ENCODE measurements around the gene CCND2. TPM values are rescaled to one million over a fixed set of nuclear protein-coding genes. Genes with fewer than 3 reads are reported as not detected.

CCND2 gene
- polyA plus RNA-seq, 1 donor from 2014 or later = 16.9 TPM

DNA sequence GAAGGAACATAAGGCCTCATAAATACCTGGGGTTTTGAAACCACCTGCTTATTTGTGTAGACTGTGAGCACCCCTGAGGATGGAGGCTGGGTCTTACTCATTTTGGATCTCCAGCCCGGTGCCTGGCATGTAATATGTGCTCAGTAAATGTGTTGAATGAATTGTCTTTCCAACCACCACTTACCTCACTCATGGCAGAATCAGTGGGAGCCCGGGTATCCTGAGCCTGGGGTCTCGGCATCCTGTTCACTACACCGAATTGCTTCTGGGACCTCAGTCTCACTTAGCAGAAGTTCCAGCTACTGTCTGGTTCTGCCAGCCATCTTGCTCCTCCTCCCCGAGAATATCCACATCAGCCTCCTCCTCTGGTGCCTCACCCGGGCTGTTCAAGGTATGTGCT is 43.0 kb upstream of the CCND2 start:
- Histone ChIP-seq H3K9me2 (ENCODE audit: insufficient read depth, low read length) (no peaks in the 10 kb centered on the region), H3K4me2 (ENCODE audit: low read length) (no peak overlapping the region), H3K27ac (ENCODE audit: low read length) (no peak overlapping the region), H3K79me2 (replicated peaks; ENCODE audit: insufficient read depth, low read length) (no peaks in the 10 kb centered on the region), H3K36me3 (ENCODE audit: insufficient read depth, low read length) (no peaks in the 10 kb centered on the region), H4K20me1 (ENCODE audit: insufficient read depth) (no peaks in the 10 kb centered on the region), H3F3A (ENCODE audit: insufficient read depth, low read length, poor library complexity, severe bottlenecking) (no peaks in the 10 kb centered on the region), H3K9ac (ENCODE audit: low read length) (no peak overlapping the region), H3K27me3 (ENCODE audit: insufficient read depth, low read depth, low read length) (no peaks in the 10 kb centered on the region), H3K9me3 (ENCODE audit: low read length) (no peaks in the 10 kb centered on the region), H2AFZ (ENCODE audit: low read depth, low read length) (no peak overlapping the region), H3K4me3 (ENCODE audit: low read length) (no peak overlapping the region)
- no peak for TF ChIP-seq MXI1 (conservative IDR thresholded peaks at IDR 0.05; ENCODE audit: poor library complexity, severe bottlenecking)
- no peak for TF ChIP-seq EP300 (conservative IDR thresholded peaks at IDR 0.05; ENCODE audit: poor library complexity, severe bottlenecking)
- TF ChIP-seq POLR2AphosphoS5 (IDR thresholded peaks at IDR 0.05) = no peak
- TF ChIP-seq RAD21 (conservative IDR thresholded peaks at IDR 0.05) = no peak
- TF ChIP-seq SMC3 (conservative IDR thresholded peaks at IDR 0.05; ENCODE audit: poor library complexity) = no peak
- no peak for TF ChIP-seq TAF1 (IDR thresholded peaks at IDR 0.05; ENCODE audit: low read depth)
- TF ChIP-seq, protein P1, sequence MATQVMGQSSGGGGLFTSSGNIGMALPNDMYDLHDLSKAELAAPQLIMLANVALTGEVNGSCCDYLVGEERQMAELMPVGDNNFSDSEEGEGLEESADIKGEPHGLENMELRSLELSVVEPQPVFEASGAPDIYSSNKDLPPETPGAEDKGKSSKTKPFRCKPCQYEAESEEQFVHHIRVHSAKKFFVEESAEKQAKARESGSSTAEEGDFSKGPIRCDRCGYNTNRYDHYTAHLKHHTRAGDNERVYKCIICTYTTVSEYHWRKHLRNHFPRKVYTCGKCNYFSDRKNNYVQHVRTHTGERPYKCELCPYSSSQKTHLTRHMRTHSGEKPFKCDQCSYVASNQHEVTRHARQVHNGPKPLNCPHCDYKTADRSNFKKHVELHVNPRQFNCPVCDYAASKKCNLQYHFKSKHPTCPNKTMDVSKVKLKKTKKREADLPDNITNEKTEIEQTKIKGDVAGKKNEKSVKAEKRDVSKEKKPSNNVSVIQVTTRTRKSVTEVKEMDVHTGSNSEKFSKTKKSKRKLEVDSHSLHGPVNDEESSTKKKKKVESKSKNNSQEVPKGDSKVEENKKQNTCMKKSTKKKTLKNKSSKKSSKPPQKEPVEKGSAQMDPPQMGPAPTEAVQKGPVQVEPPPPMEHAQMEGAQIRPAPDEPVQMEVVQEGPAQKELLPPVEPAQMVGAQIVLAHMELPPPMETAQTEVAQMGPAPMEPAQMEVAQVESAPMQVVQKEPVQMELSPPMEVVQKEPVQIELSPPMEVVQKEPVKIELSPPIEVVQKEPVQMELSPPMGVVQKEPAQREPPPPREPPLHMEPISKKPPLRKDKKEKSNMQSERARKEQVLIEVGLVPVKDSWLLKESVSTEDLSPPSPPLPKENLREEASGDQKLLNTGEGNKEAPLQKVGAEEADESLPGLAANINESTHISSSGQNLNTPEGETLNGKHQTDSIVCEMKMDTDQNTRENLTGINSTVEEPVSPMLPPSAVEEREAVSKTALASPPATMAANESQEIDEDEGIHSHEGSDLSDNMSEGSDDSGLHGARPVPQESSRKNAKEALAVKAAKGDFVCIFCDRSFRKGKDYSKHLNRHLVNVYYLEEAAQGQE (IDR thresholded peaks at IDR 0.05; ENCODE audit: borderline replicate concordance) = no peak
- TF ChIP-seq, protein P2, sequence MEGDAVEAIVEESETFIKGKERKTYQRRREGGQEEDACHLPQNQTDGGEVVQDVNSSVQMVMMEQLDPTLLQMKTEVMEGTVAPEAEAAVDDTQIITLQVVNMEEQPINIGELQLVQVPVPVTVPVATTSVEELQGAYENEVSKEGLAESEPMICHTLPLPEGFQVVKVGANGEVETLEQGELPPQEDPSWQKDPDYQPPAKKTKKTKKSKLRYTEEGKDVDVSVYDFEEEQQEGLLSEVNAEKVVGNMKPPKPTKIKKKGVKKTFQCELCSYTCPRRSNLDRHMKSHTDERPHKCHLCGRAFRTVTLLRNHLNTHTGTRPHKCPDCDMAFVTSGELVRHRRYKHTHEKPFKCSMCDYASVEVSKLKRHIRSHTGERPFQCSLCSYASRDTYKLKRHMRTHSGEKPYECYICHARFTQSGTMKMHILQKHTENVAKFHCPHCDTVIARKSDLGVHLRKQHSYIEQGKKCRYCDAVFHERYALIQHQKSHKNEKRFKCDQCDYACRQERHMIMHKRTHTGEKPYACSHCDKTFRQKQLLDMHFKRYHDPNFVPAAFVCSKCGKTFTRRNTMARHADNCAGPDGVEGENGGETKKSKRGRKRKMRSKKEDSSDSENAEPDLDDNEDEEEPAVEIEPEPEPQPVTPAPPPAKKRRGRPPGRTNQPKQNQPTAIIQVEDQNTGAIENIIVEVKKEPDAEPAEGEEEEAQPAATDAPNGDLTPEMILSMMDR (IDR thresholded peaks at IDR 0.05; ENCODE audit: poor library complexity, severe bottlenecking) = no peak
- TF ChIP-seq EZH2 (IDR thresholded peaks at IDR 0.05; ENCODE audit: borderline replicate concordance, insufficient read depth, low read length, poor library complexity, severe bottlenecking) = no peak

DNA sequence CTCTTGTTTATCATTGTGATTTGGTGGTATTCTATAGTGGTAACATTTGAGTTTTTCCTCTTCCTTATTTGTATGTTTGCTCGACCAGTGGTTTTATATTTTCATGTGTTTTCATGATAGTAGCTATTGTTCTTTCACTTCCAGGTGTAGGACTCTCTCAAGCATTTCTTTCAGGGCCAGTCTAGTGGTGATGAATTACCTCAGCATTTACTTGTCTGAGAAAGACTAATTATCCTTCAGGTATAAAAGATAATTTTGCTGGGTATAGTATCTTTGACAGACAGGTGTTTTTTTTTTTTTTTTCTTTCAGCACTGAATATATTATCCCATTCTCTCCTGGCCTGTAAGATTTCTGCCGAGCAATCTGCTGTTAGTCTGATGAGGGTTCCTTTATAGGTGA is 35.0 kb upstream of the CCND2 start:
- no peaks in the 10 kb centered on the region for H3K79me2 ChIP-seq (replicated peaks; ENCODE audit: insufficient read depth, low read length)
- H3K36me3 ChIP-seq (ENCODE audit: insufficient read depth, low read length) = no peaks in the 10 kb centered on the region
- H4K20me1 ChIP-seq (ENCODE audit: insufficient read depth) = no peaks in the 10 kb centered on the region
- H3K4me3 ChIP-seq (ENCODE audit: low read length) = no peak overlapping the region
- no peak overlapping the region for H2AFZ ChIP-seq (ENCODE audit: low read depth, low read length)
- no peaks in the 10 kb centered on the region for H3K9me3 ChIP-seq (ENCODE audit: low read length)
- no peak overlapping the region for H3K4me2 ChIP-seq (ENCODE audit: low read length)
- TF ChIP-seq, protein P1 (IDR thresholded peaks at IDR 0.05; ENCODE audit: borderline replicate concordance) = no peak
- TF ChIP-seq SMC3 (conservative IDR thresholded peaks at IDR 0.05; ENCODE audit: poor library complexity) = no peak
- TF ChIP-seq RAD21 (conservative IDR thresholded peaks at IDR 0.05) = no peak
- no peak for TF ChIP-seq EZH2 (IDR thresholded peaks at IDR 0.05; ENCODE audit: borderline replicate concordance, insufficient read depth, low read length, poor library complexity, severe bottlenecking)
- TF ChIP-seq TAF1 (IDR thresholded peaks at IDR 0.05; ENCODE audit: low read depth) = no peak
- TF ChIP-seq, protein P2 (IDR thresholded peaks at IDR 0.05; ENCODE audit: poor library complexity, severe bottlenecking) = no peak
- no peak for TF ChIP-seq MXI1 (conservative IDR thresholded peaks at IDR 0.05; ENCODE audit: poor library complexity, severe bottlenecking)
- TF ChIP-seq POLR2AphosphoS5 (IDR thresholded peaks at IDR 0.05) = no peak
- no peak for TF ChIP-seq EP300 (conservative IDR thresholded peaks at IDR 0.05; ENCODE audit: poor library complexity, severe bottlenecking)
- H3K9me2 ChIP-seq (ENCODE audit: insufficient read depth, low read length) = no peaks in the 10 kb centered on the region
- H3K27me3 ChIP-seq (ENCODE audit: insufficient read depth, low read depth, low read length) = no peaks in the 10 kb centered on the region
- no peak overlapping the region for H3K9ac ChIP-seq (ENCODE audit: low read length)
- no peaks in the 10 kb centered on the region for H3F3A ChIP-seq (ENCODE audit: insufficient read depth, low read length, poor library complexity, severe bottlenecking)
- H3K27ac ChIP-seq (ENCODE audit: low read length) = no peak overlapping the region

Data from neural cell (in vitro differentiated cells).